Astrocyte (in vitro differentiated cells and primary cell): Measurements from ENCODE around the gene UBQLN4.

Experiments
- CTCF ChIP-seq: IDR thresholded peaks from 2 replicates; pipeline ENCODE4 v1.5.1; 2011; ENCODE audit warnings: low read depth, mild to moderate bottlenecking, inconsistent platforms, low read length, moderate library complexity; ENCODE audit not compliant: insufficient read depth
- EZH2 ChIP-seq: IDR thresholded peaks from 2 replicates; pipeline ENCODE4 v1.6.1; 2012; ENCODE audit warnings: mild to moderate bottlenecking, low read length, inconsistent platforms; ENCODE audit not compliant: insufficient read depth

GRCh38 chr1:156090138-156090839, 36.7 kb upstream of the UBQLN4 start:
- no peak for TF ChIP-seq CTCF
- TF ChIP-seq EZH2, result no peak
